Islet precursor cell (in vitro differentiated cells): ENCODE data around the gene PHACTR1.

Experiments
- DNase-seq: peaks from one replicate; pipeline ENCODE4 v3.0.0-alpha.2; 2018

PHACTR1 gene

GRCh38 chr6:12957321-12958051 lies 240.9 kb downstream of the PHACTR1 start:
- peak; percentile 70 for DNase-seq

DNA sequence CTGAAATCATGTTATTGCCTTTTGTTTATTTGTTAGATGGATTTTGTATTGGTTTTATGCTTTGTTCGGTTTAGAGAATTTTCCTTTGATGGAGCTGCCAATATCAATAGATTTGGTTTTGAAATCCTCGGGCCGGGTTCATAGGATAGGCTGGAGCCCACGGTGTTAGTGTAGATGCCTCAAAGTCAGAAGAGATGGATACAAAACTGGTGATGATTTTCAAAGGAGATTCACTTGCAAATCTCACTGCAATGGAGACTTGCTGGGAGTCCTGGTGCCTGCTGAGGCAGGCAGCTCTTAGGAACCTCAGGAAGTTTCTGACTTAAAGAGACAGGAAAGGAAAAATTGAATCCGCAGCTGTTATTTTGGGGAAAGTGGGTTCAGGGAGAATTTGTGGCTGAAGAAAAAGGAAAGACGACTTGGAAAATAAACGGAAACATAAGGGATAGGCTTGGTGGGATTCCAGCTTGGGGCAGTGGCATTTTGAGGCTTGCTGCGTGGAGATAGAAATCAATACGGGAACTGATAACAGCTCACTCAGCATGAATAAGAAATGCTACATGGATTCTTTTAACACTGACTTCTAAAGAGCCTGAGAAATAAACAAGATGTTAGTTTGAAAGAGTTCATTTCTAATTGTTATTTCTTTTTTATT lies 241.6 kb downstream of the PHACTR1 start:
- no peak for DNase-seq

- DNase-seq = no peak
These were observed 245.2 kb downstream of the PHACTR1 start for GRCh38 chr6:12961761-12962160.

DNA sequence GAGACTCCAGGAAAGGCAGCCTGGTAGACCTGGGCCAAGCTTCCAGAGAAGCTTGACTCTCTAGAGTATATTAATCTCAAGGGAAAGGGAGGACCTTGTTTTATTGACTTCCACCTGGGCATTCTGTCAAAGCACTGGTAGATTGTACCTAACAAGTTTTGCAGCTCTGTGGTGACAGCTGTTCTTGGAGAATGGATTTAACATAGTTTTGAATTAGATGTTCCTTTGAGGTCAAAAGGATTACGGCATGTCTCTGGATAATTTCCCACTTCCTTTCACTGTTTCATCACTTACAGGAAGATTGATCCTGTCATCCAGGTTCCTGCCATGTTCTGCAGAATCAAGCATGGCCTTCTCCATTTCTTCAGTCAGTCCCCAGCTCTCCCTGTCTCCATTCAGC lies 246.0 kb downstream of the PHACTR1 start:
- DNase-seq = no peak

- DNase-seq = no peak
These were observed 246.4 kb downstream of the PHACTR1 start for GRCh38 chr6:12962987-12963386.

- no peak for DNase-seq
These were observed 247.0 kb downstream of the PHACTR1 start for GRCh38 chr6:12963567-12963966.

DNA sequence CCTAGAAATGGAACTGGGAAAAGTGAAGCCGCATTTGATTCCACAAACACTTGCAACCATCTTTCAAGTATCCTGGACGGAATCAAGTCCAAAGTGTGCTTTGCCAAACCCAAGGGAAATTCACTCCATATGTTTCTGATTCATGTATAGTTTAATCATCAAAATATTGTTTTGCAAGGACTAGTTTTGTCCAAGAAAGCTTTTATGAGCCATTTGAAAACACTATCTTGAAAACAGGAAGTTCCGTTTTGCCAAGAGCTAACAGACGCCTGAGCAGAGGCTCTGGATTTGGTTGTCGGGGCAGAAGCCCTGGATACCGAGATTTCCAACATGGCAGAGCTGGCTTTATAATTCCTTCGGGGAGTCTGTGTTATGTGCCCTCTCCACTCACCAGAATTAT lies 251.1 kb downstream of the PHACTR1 start:
- no peak for DNase-seq

DNA sequence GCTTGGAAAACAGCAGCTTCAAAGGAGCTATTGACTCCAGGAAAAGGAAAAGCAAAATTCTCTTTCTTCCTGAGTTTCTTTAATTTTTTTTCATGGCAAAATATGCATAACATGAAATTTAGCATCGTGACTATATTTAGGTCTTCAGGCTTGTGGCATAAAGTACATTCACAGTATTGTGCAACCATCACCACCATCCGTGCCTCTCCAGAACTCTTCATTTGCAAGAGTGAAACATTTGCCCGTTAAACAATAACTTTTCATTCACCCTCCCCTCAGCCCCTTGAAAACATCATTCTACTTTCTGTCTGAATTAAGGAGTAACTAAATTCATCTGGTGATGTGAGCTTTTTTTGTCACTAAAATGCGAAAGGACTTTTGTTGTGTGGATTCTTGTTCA lies 251.7 kb downstream of the PHACTR1 start:
- DNase-seq = no peak

GRCh38 chr6:12968839-12969558 lies 252.4 kb downstream of the PHACTR1 start:
- no peak for DNase-seq

- no peak for DNase-seq
These were observed 253.4 kb downstream of the PHACTR1 start for GRCh38 chr6:12969966-12970365.

GRCh38 chr6:12973386-12973785 lies 256.8 kb downstream of the PHACTR1 start:
- no peak for DNase-seq

DNA sequence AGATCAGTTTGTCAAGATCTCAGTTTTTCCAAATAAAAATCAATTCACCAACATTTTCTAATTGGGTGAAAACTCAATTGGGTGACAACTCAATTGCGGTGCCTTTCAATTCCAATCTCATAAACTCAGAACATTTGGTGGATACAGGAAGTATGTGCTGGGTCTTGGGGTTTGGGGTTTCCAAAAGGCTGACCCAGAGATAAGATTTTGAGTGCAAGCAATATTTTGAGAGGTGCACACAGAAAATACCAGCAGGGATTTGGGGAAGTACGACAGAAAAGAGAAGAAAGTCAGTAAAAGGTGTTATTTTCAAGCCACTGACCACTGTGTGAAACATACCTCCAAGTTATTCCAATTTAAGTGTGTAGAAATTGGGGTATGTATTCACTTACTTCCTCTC lies 258.0 kb downstream of the PHACTR1 start:
- no peak for DNase-seq

DNA sequence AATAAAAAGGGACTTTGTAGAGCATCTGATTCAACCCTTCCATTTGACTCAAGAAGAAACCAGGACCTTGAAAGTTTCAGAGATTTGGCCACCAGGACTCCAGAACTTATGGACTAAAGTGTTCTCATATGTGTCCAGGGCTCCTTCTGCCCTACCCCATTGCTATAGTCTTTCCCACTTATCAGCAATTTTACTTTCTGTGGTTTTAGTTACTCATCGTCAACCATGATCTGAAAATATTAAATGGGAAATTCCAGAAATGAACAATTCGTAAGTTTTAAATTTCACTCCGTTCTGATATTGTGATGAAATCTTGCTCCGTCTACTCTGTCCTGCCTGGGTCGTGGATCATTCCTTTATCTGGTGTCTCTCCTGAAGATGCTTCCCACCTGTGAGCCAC lies 259.8 kb downstream of the PHACTR1 start:
- DNase-seq = no peak

DNA sequence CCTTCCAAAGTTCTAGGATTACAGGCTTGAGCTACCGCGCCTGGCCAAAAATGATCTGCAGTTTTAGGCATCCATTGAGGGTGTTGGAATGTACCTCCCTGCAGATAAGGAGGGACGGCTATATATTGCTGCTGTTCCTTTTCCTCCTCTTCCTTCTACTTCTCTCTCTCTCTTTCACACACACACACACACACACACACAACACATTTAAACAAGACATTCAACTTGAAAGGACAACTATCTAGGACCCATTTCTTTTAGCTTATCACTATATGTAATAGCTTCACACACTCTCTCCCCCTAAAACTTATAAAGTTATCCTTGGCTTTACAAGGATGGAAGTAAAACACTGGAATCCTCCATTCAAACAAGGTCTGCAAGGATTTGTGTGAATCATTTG lies 260.6 kb downstream of the PHACTR1 start:
- DNase-seq = no peak

DNA sequence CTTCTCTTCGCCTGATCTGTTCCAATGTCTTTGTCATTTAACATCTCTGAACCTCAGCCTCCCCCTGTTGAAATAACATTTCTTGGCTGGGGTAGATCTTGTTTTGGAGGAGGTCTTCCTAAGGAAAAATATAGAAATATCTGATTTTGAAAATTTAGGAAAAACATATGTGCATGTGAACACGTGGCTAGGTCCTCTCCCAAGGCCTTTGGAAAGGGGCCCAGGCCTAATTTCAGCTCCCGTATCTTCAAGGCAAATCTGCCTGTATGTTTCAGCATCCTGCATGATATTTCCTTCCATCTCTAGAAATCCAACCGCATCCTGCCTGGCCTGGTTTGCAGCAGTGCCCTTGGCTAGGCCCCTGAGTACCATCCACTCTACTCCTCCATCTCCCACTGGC lies 261.2 kb downstream of the PHACTR1 start:
- no peak for DNase-seq

GRCh38 chr6:12980741-12981140 lies 264.2 kb downstream of the PHACTR1 start:
- no peak for DNase-seq

GRCh38 chr6:12984776-12985175 lies 268.2 kb downstream of the PHACTR1 start:
- no peak for DNase-seq

DNA sequence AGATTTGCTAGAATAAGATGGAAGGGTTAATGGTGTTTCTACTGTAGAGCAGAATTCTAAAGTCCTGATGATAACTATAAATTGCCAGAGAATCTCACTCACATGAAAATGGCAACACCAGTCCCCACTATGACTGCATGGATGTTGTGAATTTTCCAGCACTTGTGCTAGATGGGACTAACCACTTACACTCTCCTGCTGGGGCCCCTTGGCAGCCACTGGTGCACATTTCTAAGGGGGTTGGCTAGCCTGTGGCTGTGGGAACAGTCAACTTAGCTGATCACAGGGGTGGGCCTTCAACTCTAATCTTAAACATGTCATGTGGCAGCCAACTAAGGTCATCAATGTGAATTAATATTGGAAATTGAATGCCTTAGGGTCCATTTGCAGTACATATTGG lies 271.2 kb downstream of the PHACTR1 start:
- no peak for DNase-seq

- no peak for DNase-seq
These were observed 273.6 kb downstream of the PHACTR1 start for GRCh38 chr6:12990162-12990561.

DNA sequence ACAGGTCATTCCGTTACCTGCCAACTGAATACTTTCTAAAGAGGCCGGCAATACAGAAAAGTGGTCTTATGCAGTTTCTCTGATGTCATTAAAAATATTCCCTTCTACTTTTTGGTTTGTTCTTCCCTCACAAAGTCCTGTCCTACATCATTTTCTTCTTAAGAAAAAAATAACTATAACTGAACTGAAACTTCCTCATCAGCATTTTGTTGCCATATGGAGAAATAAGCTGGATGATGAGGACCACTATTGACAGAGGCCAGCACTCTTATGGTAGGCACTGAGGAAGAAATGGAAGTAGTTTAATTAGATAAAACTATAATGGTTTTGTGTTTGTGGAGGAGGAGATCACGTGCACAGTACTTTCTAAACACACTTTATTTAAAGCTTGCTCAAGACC lies 274.9 kb downstream of the PHACTR1 start:
- no peak for DNase-seq

DNA sequence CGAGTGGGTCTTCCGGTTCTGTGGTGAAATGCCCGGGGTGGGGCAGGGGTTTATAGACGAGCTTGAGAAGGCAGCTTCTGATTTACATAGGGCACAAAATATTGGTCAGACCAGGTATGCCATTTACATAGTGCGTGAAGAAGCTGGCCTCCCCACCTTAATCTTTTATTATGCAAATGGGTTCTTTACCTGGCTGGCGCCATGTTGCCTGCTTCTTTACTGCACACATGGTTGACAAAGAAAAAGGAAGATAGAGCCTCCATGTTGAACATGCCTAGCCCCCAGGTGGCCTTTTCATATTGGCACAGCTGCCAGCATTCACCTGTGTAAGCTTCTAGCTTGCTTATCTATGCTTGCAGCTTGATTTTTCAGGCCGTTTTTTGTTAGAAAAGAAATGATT lies 276.2 kb downstream of the PHACTR1 start:
- no peak for DNase-seq

- no peak for DNase-seq
These were observed 276.8 kb downstream of the PHACTR1 start for GRCh38 chr6:12993283-12993898.

DNA sequence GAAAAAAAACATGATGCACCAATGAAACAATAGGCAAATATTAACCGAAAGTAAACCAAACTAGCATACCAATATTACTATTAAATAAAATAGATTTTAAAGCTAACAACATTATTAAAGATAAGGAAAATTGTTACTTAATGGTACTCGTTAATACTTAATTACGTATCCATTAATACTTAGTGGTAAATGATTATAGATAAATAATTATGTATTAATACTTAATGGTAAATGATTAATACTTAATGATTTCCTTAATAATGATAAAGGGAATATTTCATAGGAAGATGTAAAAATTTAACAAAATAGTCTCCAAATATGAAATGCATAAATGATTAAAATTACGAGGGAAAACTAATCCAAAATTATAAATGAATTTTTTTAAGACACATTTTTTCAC lies 278.9 kb downstream of the PHACTR1 start:
- DNase-seq = no peak

- DNase-seq = no peak
These were observed 284.0 kb downstream of the PHACTR1 start for GRCh38 chr6:13000537-13000936.
